HG03097 (cell line): ENCODE data around the gene MPRIP.

Experiments
- ATAC-seq: cut with Tn5 transposase; IDR thresholded peaks from one replicate; pipeline ENCODE4 v1.9.1; 2021; ENCODE audit not compliant: unreplicated experiment, low FRiP score

Gene MPRIP

GRCh38 chr17:17225901-17226300, 183.6 kb downstream of the MPRIP start:
- no peak for ATAC-seq

GRCh38 chr17:17226451-17227265, 184.4 kb downstream of the MPRIP start:
- no peak for ATAC-seq

DNA sequence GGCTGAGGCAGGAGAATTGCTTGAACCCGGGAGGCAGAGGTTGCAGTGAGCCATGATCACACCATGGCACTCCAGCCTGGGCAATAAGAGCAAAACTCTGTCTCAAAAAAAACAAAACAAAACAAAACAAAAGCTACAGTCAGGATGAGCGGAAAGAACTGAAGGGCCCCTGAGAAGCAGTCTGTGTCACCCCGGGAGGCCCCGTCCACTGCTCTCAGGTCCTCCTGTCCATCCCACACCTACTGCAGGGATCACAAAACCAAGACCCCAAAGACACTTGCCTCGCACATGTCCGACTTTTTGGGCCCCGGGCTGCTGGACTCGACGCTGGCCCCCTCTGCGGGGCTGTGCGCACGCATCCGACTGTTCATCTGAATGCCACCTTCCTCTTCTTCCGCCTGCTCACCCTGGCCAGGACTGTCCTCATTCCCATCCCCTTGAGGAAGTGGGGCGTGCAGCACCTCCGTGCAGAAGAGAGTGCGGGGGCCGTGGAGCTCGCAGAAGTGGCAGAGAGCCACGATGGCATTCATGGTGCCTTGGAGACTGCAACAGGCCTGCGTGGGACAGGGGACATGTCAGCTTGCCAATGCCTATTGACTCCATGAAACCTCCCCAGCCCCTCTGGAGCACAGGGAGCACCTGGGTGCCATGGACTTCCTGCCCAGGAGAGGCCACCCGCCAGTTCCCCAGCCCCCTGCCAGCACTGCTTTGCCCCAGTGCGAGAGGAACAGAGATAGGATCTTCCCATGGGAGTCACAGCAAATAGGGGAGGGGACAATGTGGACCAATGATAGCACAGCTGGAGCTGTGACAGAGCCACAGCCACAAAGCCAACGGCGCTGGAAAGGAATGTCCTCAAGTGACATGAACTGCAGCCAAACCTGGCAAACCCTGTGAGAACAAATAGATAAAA, 185.6 kb downstream of the MPRIP start:
- ATAC-seq: no peak

- no peak for ATAC-seq
Observed at GRCh38 chr17:17228521-17229279, 186.4 kb downstream of the MPRIP start.

DNA sequence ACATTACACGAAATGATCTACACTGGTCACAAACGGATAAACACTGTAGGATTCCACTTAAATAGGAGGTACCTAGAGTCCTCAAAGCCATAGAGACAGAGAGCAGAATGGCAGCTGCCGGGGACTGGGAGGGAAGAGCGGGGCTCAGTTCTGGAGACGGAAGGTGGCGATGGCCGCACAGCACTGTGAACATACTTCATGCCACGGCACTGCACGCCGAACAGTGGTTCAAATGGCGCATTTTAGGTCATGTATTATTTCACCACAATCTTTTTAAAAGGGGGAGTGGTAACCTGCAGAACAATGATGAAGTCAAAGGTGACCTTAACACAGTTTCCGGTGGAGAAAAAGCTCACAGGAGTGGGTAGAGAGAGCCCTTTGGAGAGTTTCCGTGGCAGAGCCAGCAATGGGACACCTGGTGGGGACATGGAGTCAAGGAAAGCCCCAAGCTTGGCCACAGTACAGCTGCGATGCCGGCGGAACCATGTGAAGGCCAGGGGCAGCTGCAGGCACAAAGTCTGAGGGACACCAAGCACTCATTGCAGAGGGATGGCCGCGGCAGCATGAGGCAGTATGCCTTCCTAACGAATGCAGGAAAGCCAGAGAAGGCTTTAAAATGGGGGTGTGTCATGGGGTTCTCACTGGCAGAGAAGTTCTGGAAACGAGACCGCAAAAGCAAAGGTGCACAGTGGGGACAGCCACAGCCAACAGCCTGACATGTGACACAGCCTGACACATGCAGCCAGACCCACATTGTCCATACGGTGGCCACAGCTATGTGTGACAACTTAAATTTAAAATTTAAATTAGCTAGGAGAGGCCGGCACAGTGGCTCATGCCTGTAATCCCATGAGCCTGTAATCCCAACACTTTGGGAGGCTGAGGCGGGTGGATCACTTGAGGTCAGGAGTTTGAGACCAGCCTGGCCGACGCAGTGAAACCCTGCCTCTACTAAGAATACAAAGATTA, 187.4 kb downstream of the MPRIP start:
- ATAC-seq: no peak

DNA sequence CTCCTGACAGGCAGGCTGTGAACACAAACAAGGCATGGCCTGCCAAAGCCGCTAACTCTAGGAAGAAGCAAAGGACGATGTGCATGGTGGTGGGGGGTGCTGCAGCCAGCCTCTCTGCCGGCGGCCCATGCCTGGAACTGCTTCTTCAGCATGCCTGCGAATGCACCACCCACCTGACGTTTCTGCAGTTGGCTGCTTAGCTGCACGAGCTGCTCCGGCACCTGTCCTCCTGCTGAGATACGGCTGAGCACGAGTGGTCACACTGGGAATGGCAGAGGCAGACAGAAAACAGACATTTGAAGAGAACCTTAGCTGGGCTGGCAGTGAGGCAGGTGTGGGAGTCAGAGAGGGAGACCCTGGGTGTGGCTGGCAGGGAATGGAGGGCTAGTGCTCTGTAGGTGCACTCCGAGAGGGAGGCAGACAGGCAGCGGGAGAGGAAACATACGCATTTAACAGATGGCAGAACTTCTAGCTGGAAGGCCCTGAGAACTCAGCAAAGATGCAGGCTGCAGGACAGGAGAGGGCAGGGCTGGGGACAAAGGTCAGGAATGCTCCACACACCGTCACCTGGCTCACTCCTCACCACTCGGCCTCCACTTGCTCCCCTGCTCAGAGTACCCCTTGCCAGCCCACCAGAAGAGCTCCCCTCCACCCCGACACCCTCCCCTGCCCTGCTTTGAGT, 189.5 kb downstream of the MPRIP start:
- ATAC-seq: no peak

- ATAC-seq: no peak
Observed at GRCh38 chr17:17232303-17232621, 190.0 kb downstream of the MPRIP start.

DNA sequence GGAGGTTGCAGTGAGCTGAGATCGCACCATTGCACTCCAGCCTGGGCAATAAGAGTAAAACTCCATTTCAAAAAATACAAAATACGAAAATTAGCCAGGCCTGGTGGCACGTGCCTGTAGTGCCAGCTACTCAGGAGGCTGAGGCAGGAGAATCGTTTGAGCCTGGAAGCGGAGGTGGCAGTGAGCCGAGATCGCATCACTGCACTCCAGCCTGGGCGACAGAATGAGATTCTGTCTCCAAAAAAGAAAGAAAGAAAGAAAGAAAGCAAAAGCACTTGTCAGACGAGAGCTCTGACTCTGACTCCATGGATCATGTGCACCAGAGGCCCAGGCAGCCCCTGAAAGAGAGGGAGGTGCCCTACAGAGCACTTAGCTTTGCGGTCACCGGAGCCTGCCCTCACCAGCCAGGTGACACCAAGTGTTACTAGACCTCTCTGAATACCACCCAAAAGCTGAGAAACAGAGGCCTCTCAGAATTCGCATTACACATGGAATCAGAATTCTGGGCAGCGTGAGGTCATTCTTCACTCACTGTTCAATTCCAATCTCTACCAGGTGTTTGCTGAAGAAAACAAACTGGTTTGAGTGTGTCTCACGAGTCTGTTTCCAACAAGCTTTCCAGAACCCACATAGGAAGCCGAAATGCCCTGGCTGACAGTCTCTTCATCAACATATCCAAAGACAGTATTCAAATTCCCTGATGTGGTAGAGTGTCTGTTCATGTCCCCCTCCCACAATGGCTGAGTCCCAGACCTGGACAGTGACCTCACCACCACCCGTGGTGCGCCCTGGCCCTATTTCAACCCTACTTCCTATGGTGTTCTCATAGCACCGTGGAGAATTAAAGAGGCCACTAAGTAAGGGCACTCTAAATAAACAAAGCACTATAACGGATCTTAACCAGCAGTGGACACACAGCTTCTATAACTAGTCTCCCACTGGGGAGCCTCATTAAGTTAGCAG, 193.2 kb downstream of the MPRIP start:
- no peak for ATAC-seq

- peak; percentile 22 for ATAC-seq
Observed at GRCh38 chr17:17236295-17237025, 194.2 kb downstream of the MPRIP start.

DNA sequence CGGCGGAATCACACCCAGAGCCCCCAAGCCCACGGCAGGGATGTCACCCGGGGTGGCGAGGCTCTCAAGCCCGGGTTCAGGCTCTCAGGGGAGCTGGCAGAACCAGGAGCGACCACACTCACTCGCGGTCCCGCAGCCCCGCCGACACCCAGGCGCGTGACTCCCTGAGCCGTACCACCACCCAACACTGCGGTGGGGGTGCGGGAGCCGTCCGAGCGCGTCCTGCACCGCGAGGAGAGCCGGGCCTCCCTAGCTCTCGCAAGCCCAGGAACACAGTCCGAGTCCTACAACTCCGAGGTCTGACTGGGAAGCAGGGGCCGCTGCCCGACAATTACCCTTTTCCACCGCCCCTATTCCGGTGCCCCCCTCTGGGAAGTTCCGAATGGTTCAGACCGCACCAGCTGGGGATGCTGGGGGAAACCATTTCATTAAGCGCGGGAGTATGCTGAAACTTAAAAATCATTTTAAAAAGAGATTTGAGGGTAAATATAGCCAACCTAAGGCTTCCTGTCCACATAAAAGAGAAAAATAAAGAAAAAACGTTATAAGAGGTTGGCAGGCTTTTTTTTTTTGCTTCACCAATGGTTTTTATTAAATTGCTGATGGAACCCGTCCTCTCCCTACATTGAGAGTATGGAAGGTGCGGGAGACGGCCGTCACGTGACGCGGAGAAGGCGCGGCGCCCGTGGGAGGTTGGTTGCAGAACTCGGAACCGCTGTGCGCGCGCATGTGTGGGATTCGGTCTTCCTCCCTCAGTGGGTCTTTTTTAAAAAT, 195.0 kb downstream of the MPRIP start, which contains the start of gene FLCN:
Gene FLCN (minus strand): TSS at position 143 of the 774 bp plus-strand sequence. CDS start 9,031 bp downstream, outside the sequence.
- peak; percentile 72 for ATAC-seq

DNA sequence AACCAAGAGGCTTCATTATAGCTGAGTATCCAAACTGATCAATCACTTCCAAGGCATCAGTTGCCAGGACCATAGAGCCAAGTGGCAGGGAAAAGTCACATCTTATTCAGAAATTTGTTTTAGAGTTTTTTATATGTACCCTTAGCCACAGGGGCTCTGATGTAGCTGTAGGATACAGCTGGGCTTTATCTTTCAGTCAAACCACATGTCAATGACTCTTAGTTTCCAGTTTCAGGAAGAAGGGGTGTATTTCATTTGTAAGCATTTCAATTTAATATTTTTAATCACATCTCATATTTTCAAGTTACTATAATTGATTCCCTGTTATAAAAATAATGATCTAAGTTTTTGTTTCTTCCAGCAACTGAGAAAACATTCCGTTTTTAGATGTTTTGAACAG, 197.6 kb downstream of the MPRIP start:
- no peak for ATAC-seq

GRCh38 chr17:17241656-17242055, 199.4 kb downstream of the MPRIP start:
- no peak for ATAC-seq

- no peak for ATAC-seq
Observed at GRCh38 chr17:17242246-17242645, 200.0 kb downstream of the MPRIP start.
